Effector memory CD8-positive, alpha-beta T cell (primary cell): ENCODE results near the gene DAB2IP.

Source experiments
- ATAC-seq: fragments of 150-1000 bp; cut with Tn5 transposase; replicated peaks from 2 replicates; pipeline ENCODE4 v1.10.0; 2021; ENCODE audit warnings: mild to moderate bottlenecking, moderate library complexity
- DNase-seq, 3 experiments: peaks; one replicate each; pipeline ENCODE4 v3.0.0; 2021
- H3K27ac Mint-ChIP-seq, 2 donors: one replicate each; pipeline ENCODE4 v1.8.0; 2022; ENCODE audit warnings: mild to moderate bottlenecking in 2 of 2, mixed read lengths in 2 of 2, moderate library complexity in 2 of 2
- H3K27me3 Mint-ChIP-seq, 2 donors: one replicate each; pipeline ENCODE4 v1.8.0; 2022; ENCODE audit warnings: mixed read lengths in 2 of 2
- H3K36me3 Mint-ChIP-seq: one replicate; pipeline ENCODE4 v1.8.0; 2022; ENCODE audit warnings: mild to moderate bottlenecking, moderate library complexity, mixed read lengths; ENCODE audit not compliant: insufficient read depth
- H3K4me1 Mint-ChIP-seq, 2 donors: one replicate each; pipeline ENCODE4 v1.8.0; 2022; ENCODE audit warnings: low read depth in 2 of 2, mixed read lengths in 2 of 2
- H3K4me3 Mint-ChIP-seq, 2 donors: one replicate each; pipeline ENCODE4 v1.8.0; 2022; ENCODE audit warnings: mild to moderate bottlenecking in 2 of 2, mixed read lengths in 2 of 2, moderate library complexity in 2 of 2
- H3K9me3 Mint-ChIP-seq, 2 donors: one replicate each; pipeline ENCODE4 v1.8.0; 2022; ENCODE audit warnings: mixed read lengths in 2 of 2

The DAB2IP gene

GRCh38 chr9:121764371-121764730 is 112.9 kb downstream of the DAB2IP start:
- H3K4me3 Mint-ChIP-seq, result no peak overlapping the region
- H3K27me3 Mint-ChIP-seq, result no peaks in the 10 kb centered on the region
- H3K36me3 Mint-ChIP-seq, result peaks cover 7% of the 10 kb centered on the region
- no peaks in the 10 kb centered on the region for H3K9me3 Mint-ChIP-seq
- H3K4me1 Mint-ChIP-seq, result no peaks in the 10 kb centered on the region
- DNase-seq, result no peak
- ATAC-seq, result no peak
- no peak overlapping the region for H3K27ac Mint-ChIP-seq

- DNase-seq, result no peak
- H3K4me3 Mint-ChIP-seq, result no peak overlapping the region
- H3K9me3 Mint-ChIP-seq, result no peaks in the 10 kb centered on the region
- H3K4me1 Mint-ChIP-seq, result no peaks in the 10 kb centered on the region
- no peak overlapping the region for H3K27ac Mint-ChIP-seq
- no peaks in the 10 kb centered on the region for H3K27me3 Mint-ChIP-seq
- peaks cover 10% of the 10 kb centered on the region for H3K36me3 Mint-ChIP-seq
- ATAC-seq, result no peak
These were observed 113.9 kb downstream of the DAB2IP start for GRCh38 chr9:121765021-121765950.

- Mint-ChIP-seq H3K27ac (peak overlapping the region in 1 of 2 donors; percentile 41), H3K4me3 (no peak overlapping the region), H3K27me3 (no peaks in the 10 kb centered on the region), H3K36me3 (peaks cover 10% of the 10 kb centered on the region), H3K9me3 (no peaks in the 10 kb centered on the region), H3K4me1 (no peaks in the 10 kb centered on the region)
- ATAC-seq (no peak), DNase-seq (no peak)
These were observed 114.7 kb downstream of the DAB2IP start for GRCh38 chr9:121766081-121766683.

- no peak for ATAC-seq
- H3K36me3 Mint-ChIP-seq, result peaks cover 10% of the 10 kb centered on the region
- H3K9me3 Mint-ChIP-seq, result no peaks in the 10 kb centered on the region
- no peaks in the 10 kb centered on the region for H3K4me1 Mint-ChIP-seq
- no peak for DNase-seq
- no peak overlapping the region for H3K4me3 Mint-ChIP-seq
- no peak overlapping the region for H3K27ac Mint-ChIP-seq
- no peaks in the 10 kb centered on the region for H3K27me3 Mint-ChIP-seq
These were observed 115.8 kb downstream of the DAB2IP start for GRCh38 chr9:121767171-121767769.

GRCh38 chr9:121768416-121769015 is 117.1 kb downstream of the DAB2IP start:
- H3K36me3 Mint-ChIP-seq, result peaks cover 13% of the 10 kb centered on the region
- H3K9me3 Mint-ChIP-seq, result no peaks in the 10 kb centered on the region
- DNase-seq (no peak), ATAC-seq (no peak)
- no peak overlapping the region for H3K4me3 Mint-ChIP-seq
- no peaks in the 10 kb centered on the region for H3K27me3 Mint-ChIP-seq
- no peaks in the 10 kb centered on the region for H3K4me1 Mint-ChIP-seq
- no peak overlapping the region for H3K27ac Mint-ChIP-seq

- ATAC-seq (no peak), DNase-seq (no peak)
- Mint-ChIP-seq H3K9me3 (no peaks in the 10 kb centered on the region), H3K36me3 (peaks cover 10% of the 10 kb centered on the region), H3K4me3 (no peak overlapping the region), H3K4me1 (no peaks in the 10 kb centered on the region), H3K27me3 (no peaks in the 10 kb centered on the region), H3K27ac (no peak overlapping the region)
These were observed 118.5 kb downstream of the DAB2IP start for GRCh38 chr9:121769939-121770338.

GRCh38 chr9:121770415-121771273 is 119.2 kb downstream of the DAB2IP start:
- peaks cover 7% of the 10 kb centered on the region for H3K36me3 Mint-ChIP-seq
- peaks cover 0 to 5% of the 10 kb centered on the region in 2 donors for H3K27me3 Mint-ChIP-seq
- no peaks in the 10 kb centered on the region for H3K9me3 Mint-ChIP-seq
- DNase-seq (no peak), ATAC-seq (no peak)
- H3K27ac Mint-ChIP-seq, result no peak overlapping the region
- H3K4me3 Mint-ChIP-seq, result no peak overlapping the region
- H3K4me1 Mint-ChIP-seq, result peaks cover 0 to under 1% of the 10 kb centered on the region in 2 donors

GRCh38 chr9:121771418-121771817 is 120.0 kb downstream of the DAB2IP start:
- Mint-ChIP-seq H3K27ac (no peak overlapping the region), H3K9me3 (no peaks in the 10 kb centered on the region), H3K4me3 (no peak overlapping the region), H3K36me3 (peaks cover 7% of the 10 kb centered on the region), H3K4me1 (peaks cover 0 to 2% of the 10 kb centered on the region in 2 donors), H3K27me3 (peaks cover 4 to 12% of the 10 kb centered on the region in 2 donors)
- no peak for DNase-seq
- no peak for ATAC-seq

GRCh38 chr9:121771851-121772599 is 120.6 kb downstream of the DAB2IP start:
- no peak for ATAC-seq
- no peak for DNase-seq
- no peak overlapping the region for H3K27ac Mint-ChIP-seq
- H3K4me3 Mint-ChIP-seq, result no peak overlapping the region
- H3K27me3 Mint-ChIP-seq, result peaks cover 4 to 12% of the 10 kb centered on the region in 2 donors
- H3K4me1 Mint-ChIP-seq, result peaks cover 0 to 2% of the 10 kb centered on the region in 2 donors
- no peaks in the 10 kb centered on the region for H3K9me3 Mint-ChIP-seq
- peaks cover 7% of the 10 kb centered on the region for H3K36me3 Mint-ChIP-seq

- Mint-ChIP-seq H3K4me1 (peaks cover 0 to 2% of the 10 kb centered on the region in 2 donors), H3K27me3 (peaks cover 4 to 12% of the 10 kb centered on the region in 2 donors), H3K4me3 (no peak overlapping the region), H3K9me3 (no peaks in the 10 kb centered on the region), H3K36me3 (peaks cover 7% of the 10 kb centered on the region), H3K27ac (no peak overlapping the region)
- no peak for ATAC-seq
- no peak for DNase-seq
These were observed 121.3 kb downstream of the DAB2IP start for GRCh38 chr9:121772600-121773285.

- H3K4me1 Mint-ChIP-seq, result peaks cover 0 to 2% of the 10 kb centered on the region in 2 donors
- peaks cover 7% of the 10 kb centered on the region for H3K36me3 Mint-ChIP-seq
- no peaks in the 10 kb centered on the region for H3K9me3 Mint-ChIP-seq
- H3K27me3 Mint-ChIP-seq, result peaks cover 4 to 12% of the 10 kb centered on the region in 2 donors
- no peak for ATAC-seq
- no peak overlapping the region for H3K4me3 Mint-ChIP-seq
- no peak for DNase-seq
- H3K27ac Mint-ChIP-seq, result no peak overlapping the region
These were observed 122.0 kb downstream of the DAB2IP start for GRCh38 chr9:121773286-121773953.
